ENCODE results near the gene BTBD19. TPM values are rescaled to one million over a fixed set of nuclear protein-coding genes. Genes with fewer than 3 reads are reported as not detected.

The BTBD19 gene
- total RNA-seq, 1 donor from 2014 or later, result 7.9 TPM

GRCh38 chr1:44803062-44803311 is 5.3 kb upstream of the BTBD19 start:
- TF ChIP-seq CTCF (IDR thresholded peaks at IDR 0.05), result no peak
- TF ChIP-seq POLR2A (IDR thresholded peaks at IDR 0.05), result no peak
- TF ChIP-seq POLR2AphosphoS5 (IDR thresholded peaks at IDR 0.05; ENCODE audit: insufficient read depth in 1 of 2, low read depth in 1 of 2), result no peak
- intact Hi-C loops (cut with DNase I), result no loop called here
- no peak overlapping the region for H3K4me3 ChIP-seq
- no peaks in the 10 kb centered on the region for H3K9me3 ChIP-seq
- H3K36me3 ChIP-seq, result peaks cover 4 to 36% of the 10 kb centered on the region in 2 donors
- H3K4me1 ChIP-seq, result peaks cover 69% of the 10 kb centered on the region
- H3K27ac ChIP-seq, result peak overlapping the region; percentile 93
- no peak for DNase-seq (ENCODE audit: extremely low spot score in 2 of 2)
- no peaks in the 10 kb centered on the region for H3K27me3 ChIP-seq

- Histone ChIP-seq H3K36me3 (peaks cover 4 to 36% of the 10 kb centered on the region in 2 donors), H3K9me3 (no peaks in the 10 kb centered on the region), H3K4me3 (no peak overlapping the region), H3K27me3 (no peaks in the 10 kb centered on the region), H3K4me1 (peaks cover 74% of the 10 kb centered on the region), H3K27ac (peak overlapping the region; percentile 93)
- TF ChIP-seq POLR2A (IDR thresholded peaks at IDR 0.05), result no peak
- no peak for TF ChIP-seq CTCF (IDR thresholded peaks at IDR 0.05)
- TF ChIP-seq POLR2AphosphoS5 (IDR thresholded peaks at IDR 0.05; ENCODE audit: insufficient read depth in 1 of 2, low read depth in 1 of 2), result no peak
- DNase-seq (ENCODE audit: extremely low spot score in 2 of 2), result peak in 1 of 2 donors; percentile 83
- intact Hi-C loops (cut with DNase I), result no loop called here
Measured at GRCh38 chr1:44803312-44804095, 4.8 kb upstream of the BTBD19 start.

- H3K4me3 ChIP-seq, result no peak overlapping the region
- H3K4me1 ChIP-seq, result peaks cover 87% of the 10 kb centered on the region
- no peaks in the 10 kb centered on the region for H3K27me3 ChIP-seq
- DNase-seq (ENCODE audit: extremely low spot score in 2 of 2), result no peak
- no peaks in the 10 kb centered on the region for H3K9me3 ChIP-seq
- peak overlapping the region; percentile 100 for H3K27ac ChIP-seq
- TF ChIP-seq CTCF (IDR thresholded peaks at IDR 0.05), result no peak
- TF ChIP-seq POLR2AphosphoS5 (IDR thresholded peaks at IDR 0.05; ENCODE audit: insufficient read depth in 1 of 2, low read depth in 1 of 2), result no peak
- no peak for TF ChIP-seq POLR2A (IDR thresholded peaks at IDR 0.05)
- intact Hi-C loops (cut with DNase I), result no loop called here
- H3K36me3 ChIP-seq, result peaks cover 4 to 36% of the 10 kb centered on the region in 2 donors
Measured at GRCh38 chr1:44805311-44806024, 2.9 kb upstream of the BTBD19 start.

- H3K36me3 ChIP-seq, result peaks cover 4 to 36% of the 10 kb centered on the region in 2 donors
- H3K27ac ChIP-seq, result peak overlapping the region; percentile 100
- DNase-seq (ENCODE audit: extremely low spot score in 2 of 2), result no peak
- H3K4me3 ChIP-seq, result no peak overlapping the region
- no peaks in the 10 kb centered on the region for H3K27me3 ChIP-seq
- intact Hi-C loops (cut with DNase I), result no loop called here
- no peak for TF ChIP-seq CTCF (IDR thresholded peaks at IDR 0.05)
- no peak for TF ChIP-seq POLR2A (IDR thresholded peaks at IDR 0.05)
- no peak for TF ChIP-seq POLR2AphosphoS5 (IDR thresholded peaks at IDR 0.05; ENCODE audit: insufficient read depth in 1 of 2, low read depth in 1 of 2)
- H3K9me3 ChIP-seq, result no peaks in the 10 kb centered on the region
- peaks cover 87% of the 10 kb centered on the region for H3K4me1 ChIP-seq
Measured at GRCh38 chr1:44806025-44806703, 2.2 kb upstream of the BTBD19 start.

Data from vagina (tissue), 2 donors.